Measurements from ENCODE around the gene MEIS2.

MEIS2 gene

GRCh38 chr15:37077623-37078351, 22.6 kb downstream of the MEIS2 start:
- no peak for DNase-seq (ENCODE audit: low read depth in 2 of 2)

DNA sequence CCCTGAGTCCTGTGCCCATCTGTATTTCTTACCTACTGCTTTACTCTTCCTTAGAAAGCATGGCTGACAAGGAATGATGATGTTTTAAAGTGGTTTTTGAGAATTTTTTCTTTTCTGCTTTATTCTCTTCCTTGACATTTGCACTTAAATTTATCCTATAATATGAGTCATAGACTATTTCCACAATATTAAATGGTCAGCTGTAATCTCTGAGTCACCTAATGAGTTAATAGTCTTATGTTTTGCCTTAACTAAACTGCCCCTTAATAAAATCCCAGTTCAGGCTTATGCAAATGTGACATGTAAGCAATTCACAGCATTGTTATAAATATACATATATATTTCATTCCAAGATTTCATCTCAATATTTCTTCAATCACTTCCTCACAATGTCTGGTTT, 23.8 kb downstream of the MEIS2 start:
- no peak for DNase-seq (ENCODE audit: low read depth in 2 of 2)

- no peak for DNase-seq (ENCODE audit: low read depth in 2 of 2)
Observed at GRCh38 chr15:37075777-37076176, 24.6 kb downstream of the MEIS2 start.

DNA sequence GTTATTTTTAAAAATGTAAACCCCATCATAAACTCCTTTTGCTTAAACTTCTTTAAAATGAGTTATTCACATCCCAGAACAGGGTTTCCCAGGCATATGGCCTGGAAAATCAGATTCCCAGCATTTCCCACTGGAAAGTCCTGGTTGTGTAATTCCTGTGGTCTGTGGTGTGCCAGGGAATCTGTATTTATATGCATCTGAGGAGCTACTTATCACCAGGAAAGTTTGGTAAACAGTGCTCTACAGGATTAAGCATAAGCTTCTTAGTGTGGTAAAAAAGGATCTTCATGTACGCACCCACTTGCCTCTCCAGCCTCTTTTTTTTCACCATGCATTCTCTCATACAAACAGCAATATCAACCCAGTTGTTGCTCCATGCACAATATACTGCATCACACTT, 28.2 kb downstream of the MEIS2 start:
- DNase-seq (ENCODE audit: low read depth in 2 of 2), result no peak

- no peak for DNase-seq (ENCODE audit: low read depth in 2 of 2)
Observed at GRCh38 chr15:37071134-37071533, 29.2 kb downstream of the MEIS2 start.

- no peak for DNase-seq (ENCODE audit: low read depth in 2 of 2)
Observed at GRCh38 chr15:37070686-37071085, 29.7 kb downstream of the MEIS2 start.

DNA sequence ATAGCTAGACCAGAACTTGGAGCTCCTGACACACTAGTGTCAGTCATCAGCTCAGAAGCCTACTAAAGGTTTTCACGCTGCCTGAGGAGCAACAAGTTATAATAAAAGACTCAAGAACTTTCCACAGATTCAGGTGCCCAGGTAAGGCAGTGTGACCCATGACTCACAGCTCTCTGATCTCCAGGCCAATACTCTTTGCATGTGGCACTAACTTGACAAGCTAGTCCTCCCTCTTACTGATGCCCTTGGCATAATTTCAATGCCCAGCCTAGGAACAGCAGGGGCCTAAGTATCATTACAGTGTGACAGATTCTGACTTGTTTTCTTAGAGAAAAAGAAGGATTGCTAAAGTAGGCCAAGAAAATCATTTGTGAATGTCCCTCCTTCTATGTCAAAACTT, 38.4 kb downstream of the MEIS2 start:
- no peak for DNase-seq (ENCODE audit: low read depth in 2 of 2)

DNA sequence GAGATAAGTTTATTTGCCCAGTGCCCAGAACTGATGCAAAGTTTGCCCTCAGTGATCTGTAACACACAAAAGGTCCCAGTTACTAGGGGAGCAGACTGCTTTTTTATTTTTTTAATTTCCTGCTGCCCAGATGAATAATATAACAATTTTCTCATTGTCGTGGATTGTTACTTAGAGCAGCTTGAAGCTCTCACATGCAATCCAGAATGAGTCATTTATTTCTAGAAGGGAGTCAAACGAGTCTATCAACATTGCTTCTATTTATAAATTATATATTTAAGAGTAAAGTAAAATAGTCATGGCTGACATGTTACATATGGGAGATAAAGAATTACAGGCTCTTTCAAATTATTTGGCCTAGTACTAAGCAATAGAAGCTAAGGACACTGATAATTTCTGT, 41.3 kb downstream of the MEIS2 start:
- no peak for DNase-seq (ENCODE audit: low read depth in 2 of 2)

- no peak for DNase-seq (ENCODE audit: low read depth in 2 of 2)
Observed at GRCh38 chr15:37058316-37058985, 41.9 kb downstream of the MEIS2 start.

- DNase-seq (ENCODE audit: low read depth in 2 of 2), result no peak
Observed at GRCh38 chr15:37057831-37058230, 42.5 kb downstream of the MEIS2 start.

DNA sequence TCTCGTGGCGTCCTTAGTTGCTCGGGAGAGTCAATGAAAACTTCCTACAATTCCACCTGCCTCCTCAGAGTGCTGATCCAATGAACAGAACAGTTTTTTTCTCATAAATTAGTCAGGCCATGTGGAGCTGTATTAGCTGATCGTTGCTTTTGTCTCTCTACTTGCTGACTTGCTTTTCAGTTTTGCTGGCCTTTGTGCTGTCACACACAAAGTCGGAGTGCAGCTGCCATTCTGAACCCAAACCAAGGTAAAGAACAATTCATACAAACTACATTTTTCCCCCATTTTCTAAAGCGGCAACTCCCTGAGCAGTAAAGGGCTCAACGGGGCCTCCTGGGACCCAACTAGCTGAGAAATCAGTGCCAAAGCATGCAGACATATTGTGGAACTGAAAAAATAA, 43.1 kb downstream of the MEIS2 start:
- DNase-seq (ENCODE audit: low read depth in 2 of 2), result no peak

DNA sequence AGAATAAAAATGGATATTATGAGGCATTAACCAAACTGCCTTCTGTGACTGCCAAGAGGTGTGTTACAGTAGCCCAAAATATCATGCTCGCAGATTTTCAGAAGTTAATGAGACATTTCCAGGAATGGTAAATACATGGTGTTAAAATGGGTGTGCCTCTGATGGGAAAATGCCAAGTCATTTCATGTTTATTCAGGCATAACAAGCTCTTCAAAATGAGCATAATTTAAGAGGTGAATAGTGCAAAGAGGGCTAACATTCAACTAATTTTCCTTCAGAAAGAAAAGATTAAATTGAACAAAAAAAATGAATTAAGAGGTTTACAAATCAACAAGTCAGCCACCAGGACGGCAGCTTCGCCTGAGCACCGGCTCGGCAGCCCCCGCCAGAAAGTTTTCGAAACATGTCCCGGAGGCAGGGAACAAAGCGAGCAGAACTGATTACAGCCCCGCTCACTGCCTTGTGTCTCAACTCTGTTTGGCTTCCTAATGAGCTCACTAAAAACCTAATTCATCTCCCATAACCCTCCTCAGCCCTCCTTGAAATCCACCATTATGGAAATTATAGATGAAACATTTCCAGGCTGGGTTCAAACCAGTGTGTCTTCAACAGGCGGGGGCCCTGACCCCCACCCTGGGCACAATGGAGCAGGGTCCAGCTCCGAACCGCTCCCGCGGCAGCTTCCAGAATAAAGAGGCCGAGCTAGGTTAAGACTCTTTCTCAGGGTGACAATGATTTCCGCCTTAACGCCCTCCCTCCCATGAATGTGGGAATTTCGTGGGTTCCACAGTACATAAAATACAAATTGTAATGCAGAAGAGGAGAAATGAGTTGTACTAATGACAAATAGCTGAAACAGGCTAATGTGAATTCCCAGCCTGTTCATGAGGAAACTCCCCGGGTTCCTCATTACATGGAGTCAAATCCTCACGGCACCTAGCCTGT, 43.9 kb downstream of the MEIS2 start:
- DNase-seq (ENCODE audit: low read depth in 2 of 2), result no peak

GRCh38 chr15:37055481-37055880, 44.9 kb downstream of the MEIS2 start:
- no peak for DNase-seq (ENCODE audit: low read depth in 2 of 2)

DNA sequence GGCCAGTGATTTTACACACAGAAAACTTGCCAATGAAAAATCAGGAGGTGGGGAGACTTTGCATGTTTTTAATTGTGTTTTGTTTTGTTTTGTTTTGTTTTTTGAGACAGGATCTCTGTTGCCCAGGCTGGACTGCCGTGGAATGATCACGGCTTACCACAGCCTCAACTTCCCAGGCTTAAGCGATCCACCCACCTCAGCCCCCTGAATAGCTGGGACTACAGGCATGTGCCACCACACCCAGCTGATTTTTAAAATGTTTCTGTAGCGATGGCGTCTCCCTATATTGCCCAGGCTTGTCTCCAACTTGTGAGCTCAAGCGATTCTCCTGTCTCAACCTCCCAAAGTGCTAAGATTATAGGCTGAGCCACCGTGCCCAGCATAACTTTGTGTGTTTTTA, 46.0 kb downstream of the MEIS2 start:
- no peak for DNase-seq (ENCODE audit: low read depth in 2 of 2)

DNA sequence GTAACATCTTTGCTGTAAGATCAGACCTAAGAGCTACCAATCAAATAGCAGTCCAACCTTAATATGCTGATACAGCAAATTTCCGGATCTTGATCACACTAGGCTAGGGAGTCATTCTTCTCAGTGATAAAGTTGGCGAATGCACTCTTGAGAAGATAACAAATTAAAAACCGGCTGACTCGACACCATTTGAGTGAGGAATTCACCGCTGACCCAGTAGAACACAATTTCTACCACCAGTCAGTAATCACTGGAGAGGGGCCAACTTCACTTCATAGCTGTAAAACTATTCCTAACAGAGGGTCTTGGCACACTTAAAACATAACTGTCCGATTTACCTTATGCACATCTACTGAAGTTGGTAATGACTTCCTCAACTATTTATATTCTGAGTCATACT, 47.2 kb downstream of the MEIS2 start:
- DNase-seq (ENCODE audit: low read depth in 2 of 2), result no peak

- DNase-seq (ENCODE audit: low read depth in 2 of 2), result no peak
Observed at GRCh38 chr15:37050345-37050744, 50.0 kb downstream of the MEIS2 start.

- no peak for DNase-seq (ENCODE audit: low read depth in 2 of 2)
Observed at GRCh38 chr15:37046876-37047614, 53.3 kb downstream of the MEIS2 start.

- no peak for DNase-seq (ENCODE audit: low read depth in 2 of 2)
Observed at GRCh38 chr15:37045859-37046740, 54.2 kb downstream of the MEIS2 start.

DNA sequence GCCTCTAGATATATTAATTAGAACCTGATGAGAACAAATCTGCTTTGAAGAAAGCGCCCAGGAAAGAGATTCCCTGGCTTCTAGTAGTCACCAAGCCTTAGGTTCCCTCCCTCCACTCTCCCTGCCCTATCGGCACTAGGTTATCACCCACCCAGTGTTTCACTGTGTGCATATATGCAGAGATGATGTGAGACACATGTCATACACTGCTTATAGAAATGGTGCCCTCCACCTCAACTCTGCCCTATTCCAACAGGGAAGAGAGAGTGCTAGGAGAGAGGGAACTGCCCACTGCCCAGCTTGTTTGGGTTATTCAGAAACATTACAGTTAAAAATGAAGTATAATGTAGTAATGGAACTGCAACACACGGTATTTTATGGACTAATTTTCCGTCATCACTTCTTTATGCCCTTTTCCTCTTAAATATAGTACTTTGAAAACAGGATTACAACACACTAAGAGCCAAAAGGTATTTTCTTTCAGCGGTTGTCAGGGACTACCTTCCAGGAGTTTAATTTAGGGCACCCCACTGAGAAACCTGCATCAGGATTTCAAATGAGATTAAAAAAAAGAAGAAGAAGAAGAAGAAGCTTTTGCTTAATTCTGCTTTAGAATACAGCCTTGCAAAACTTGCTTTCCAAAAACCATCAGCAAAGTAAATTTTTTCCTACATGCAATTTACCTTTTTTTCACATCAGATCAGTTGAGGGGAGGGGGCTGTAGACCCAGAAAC, 55.3 kb downstream of the MEIS2 start:
- DNase-seq (ENCODE audit: low read depth in 2 of 2), result no peak

DNA sequence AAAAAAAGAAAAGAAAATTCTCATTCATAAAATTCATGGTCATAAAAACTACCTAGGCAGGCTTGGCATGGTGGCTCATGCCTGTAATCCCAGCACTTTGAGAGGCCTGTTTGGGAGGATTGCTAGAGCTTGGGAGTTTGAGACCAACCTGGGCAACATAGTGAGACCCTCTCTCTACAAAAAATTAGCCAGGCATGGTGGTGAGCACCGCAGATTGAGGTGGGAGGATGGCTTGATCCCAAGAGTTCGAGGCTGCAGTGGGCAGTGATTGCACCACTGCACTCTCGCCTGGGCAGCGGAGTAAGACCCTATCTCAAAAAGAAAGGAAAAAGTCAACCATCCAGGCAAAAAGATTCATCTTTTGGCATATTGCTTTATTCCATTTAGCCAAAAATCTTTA, 58.5 kb downstream of the MEIS2 start:
- no peak for DNase-seq (ENCODE audit: low read depth in 2 of 2)

Data from stimulated activated CD4-positive, alpha-beta T cell treated with anti-CD3 and anti-CD28 coated beads, Interleukin-1b, Interleukin-23, amount 100 ng/mL, for 4 hours (primary cell).